Amniotic epithelial cell (primary cell): ENCODE measurements around the gene CRTC1.

ENCODE experiments used
- DNase-seq: peaks from one replicate; pipeline ENCODE4 v3.0.0-alpha.2; 2010; ENCODE audit warnings: low read depth

The CRTC1 gene

DNA sequence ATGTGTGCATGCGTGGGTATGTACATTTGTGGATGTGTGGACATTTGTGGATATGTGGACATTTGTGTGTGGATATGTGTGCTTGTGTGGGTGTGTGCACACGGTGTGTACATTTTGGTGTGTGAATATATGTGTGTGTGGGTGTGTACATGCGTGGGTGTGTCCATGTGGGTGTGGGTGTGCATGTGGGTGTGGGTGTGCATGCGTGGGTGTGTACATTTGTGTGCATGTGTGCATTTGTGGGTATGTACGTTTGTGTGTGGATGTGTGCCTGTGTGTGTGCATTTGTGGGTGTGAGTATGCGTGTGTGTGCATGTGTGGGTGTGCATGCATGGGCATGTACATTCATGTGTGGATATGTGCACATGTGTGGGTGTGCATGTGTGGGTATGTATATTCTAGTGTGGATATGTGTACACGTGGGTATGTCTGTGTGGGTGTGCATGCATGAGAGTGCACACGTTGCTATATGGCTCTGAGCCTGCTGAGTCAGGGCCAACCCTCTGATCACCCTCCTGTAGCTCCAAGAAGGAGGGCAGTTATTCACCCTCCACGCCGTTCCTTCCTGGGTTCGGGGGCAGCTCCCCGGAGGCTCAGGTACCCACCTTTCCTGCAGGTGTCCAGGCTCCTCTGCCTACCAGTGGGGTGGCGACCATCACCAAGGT is 87.3 kb downstream of the CRTC1 start:
- no peak for DNase-seq

DNA sequence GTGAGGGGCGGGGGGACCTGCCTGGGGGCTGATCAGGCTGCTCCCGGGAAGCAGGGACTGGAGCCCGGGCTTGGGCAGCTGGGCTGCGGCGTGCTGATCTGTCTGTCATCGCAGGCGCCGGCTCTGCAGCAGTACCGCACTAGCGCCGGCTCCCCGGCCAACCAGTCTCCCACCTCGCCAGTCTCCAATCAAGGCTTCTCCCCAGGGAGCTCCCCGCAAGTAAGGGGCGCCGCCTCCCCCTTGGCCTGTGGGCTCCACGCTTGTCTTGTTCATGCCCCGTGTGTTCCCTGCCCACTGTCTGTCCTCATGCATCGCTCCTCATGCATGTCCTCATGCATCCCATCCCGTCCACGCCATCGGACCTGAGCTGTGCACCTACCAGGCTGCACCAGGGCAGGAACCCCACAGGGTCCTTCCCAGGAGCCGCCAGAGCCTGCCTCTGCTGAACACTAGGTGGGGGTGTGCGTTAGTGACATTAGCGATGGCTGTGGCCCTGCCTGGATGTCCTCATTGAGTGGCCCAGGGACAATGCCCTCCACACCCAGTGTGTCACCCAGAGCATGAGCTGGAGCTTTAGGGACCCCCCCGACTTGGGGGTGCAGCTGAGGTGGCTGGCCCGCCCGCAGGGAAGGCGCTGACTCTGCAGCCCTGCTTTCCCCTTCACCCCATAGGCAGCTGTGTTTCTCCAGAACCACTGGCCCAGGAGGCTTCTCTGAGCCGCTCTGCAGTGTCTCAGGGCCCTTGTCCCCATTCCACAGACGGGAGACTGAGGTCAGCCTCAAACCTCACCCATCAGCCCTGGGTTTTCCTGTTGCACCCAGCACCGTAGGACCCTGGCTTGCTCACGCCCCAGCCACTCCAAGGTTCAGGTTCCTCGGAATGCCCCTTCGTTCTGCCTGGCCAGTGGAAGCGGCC is 88.1 kb downstream of the CRTC1 start:
- DNase-seq = no peak

DNA sequence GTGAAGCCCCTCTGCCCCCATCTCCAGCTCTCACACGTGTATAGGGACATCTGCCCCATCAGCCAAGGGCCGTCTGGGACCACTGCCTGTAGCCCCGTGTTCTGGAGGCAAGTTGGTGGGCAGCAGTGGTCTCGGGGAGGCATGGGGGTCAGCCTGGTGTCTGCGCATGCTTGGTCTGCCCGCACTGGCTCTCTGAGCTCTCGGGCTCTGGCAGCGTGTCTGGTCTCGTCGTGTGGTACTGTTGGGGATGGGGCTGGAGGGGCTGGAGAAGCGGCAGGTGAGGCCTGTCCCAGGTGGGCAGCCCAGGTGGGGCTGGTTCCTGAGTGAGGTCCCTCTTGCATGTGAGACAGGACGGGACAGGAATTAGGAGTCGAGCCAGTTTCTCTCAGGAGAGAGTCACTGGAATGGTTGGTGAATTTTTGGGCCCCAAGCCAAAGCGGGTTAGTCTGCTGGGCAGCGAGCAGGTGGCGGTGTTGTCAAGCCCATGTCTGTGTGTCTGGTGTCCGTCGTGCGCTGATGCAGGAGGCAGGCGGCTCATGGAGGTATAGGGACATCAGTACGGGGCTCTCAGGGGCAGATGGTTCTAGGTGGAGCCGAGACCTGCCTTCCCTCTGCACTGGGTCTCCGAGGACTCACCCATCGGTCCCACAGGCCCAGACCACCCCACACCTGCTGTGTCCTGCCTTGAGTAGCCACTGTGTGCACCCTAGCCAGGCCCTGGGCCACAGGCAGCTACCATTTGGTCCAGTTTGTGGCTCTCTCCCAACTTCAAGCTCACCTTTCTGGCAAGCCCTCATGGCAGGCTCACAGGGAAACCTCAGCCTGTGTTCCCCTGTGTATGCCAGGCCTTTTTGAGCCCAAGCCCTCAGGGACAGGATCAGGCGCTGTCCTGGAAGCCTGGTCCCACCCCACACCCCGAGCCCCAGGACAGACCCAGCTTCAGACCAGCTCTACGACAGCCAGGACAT is 89.4 kb downstream of the CRTC1 start:
- no peak for DNase-seq

DNA sequence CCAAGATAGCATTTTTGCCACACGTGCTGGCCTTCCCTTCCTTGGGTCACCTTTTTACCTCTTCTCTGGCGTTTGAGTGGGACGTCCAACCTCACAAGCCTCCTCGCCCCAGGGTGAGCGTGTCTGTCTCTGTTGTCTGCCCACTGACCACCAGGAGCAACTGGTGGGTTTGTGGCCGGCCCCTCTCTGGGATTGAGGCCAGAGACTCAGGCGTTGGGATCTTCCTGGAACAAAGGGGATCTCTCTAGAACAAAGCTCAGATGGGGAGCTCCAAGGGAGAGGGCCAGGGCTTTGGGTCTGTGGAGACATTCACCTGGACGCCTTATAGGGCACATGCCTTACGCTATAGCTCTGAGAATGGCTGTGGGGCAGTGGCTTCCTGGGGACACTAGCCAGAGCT is 90.2 kb downstream of the CRTC1 start:
- DNase-seq = no peak

DNA sequence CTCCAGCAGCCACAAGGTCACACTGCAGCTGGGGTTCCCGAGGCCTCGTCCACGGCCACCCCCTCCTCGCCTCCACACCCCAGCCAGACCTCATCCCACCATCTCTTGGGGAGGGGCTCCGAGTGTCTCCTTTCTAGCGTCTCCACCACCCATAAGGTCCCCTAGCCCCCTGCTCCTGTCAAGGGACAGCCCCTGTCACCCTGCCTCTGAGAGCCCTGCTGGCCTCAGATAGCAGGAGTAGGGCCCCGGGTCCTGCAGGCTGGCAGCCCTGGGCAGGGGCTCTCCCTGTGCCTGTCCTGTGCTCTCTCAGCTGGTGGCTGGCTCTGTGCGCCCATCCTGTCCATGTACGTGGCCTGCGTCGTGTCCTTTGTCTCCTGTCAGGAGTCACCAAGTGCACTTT is 90.6 kb downstream of the CRTC1 start:
- no peak for DNase-seq

DNA sequence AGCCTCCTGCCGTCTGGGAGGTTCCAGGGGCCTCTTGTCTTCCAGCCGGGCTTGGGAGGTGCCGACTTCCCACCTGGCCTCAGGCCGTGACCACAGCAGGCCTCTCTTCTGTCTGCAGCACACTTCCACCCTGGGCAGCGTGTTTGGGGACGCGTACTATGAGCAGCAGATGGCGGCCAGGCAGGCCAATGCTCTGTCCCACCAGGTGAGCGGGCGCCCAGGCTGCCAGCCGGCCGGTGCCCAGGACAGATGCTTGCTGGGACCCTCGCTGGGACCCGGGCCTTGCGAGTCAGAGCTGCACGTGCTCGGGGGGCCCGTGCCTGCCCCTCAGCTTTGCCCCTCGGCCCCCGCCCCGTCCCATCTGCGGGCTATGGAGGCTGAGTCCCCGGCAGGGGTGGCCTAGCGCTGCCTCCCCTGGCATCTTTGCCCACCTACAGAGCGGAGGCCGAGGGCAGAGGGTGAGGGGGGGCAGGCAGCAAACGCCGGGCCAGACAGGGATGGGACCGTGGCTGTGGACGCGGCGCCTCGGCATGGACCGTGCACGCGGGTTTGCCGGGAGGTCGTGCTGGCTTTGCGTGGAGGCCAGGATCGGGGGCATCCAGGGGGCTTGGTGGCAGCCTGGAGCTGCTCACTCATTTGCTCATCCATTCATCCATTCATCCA is 91.4 kb downstream of the CRTC1 start:
- no peak for DNase-seq

DNA sequence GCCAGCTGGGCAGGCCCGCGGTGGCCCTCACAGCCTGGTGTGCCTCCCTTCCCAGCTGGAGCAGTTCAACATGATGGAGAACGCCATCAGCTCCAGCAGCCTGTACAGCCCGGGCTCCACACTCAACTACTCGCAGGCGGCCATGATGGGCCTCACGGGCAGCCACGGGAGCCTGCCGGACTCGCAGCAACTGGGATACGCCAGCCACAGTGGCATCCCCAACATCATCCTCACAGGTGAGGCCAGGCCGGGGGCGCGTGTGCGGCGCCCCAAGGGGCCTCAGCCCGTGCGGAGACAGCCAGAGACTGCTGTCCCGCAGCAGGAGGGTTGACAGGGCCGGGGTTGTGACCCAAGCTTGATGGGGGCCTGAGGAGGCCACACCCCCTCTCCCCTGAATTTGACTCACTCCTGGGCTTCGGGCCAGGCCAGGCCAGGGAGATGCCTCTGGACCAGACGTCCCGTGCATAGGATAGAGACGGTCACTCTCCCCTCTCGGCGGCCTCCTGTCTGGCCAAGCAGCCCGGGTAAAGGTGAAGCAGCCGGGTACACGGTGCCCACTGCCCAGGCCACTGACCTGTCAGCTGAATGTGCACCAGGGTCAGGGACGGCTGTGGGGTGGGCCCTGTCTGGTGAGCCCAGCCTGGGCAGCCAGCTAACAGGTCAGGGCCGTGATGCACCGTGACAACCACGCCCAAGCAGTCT is 92.3 kb downstream of the CRTC1 start:
- DNase-seq = peak; percentile 38

DNA sequence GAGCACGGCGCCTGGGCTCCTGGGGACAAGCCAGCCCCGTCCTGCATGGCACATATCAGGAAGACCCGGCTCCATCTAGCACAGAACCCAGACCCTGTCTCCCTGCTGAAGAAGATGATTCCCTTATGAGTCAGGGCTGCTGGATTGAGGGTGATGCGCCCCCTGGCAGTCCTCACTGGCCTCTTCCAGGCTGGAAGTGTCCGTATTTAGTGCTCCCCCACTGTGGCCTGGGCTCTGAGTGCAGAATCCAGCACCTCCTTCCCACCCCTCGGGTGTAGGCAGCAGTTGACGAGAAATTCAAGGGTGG is 92.8 kb downstream of the CRTC1 start:
- peak; percentile 57 for DNase-seq

DNA sequence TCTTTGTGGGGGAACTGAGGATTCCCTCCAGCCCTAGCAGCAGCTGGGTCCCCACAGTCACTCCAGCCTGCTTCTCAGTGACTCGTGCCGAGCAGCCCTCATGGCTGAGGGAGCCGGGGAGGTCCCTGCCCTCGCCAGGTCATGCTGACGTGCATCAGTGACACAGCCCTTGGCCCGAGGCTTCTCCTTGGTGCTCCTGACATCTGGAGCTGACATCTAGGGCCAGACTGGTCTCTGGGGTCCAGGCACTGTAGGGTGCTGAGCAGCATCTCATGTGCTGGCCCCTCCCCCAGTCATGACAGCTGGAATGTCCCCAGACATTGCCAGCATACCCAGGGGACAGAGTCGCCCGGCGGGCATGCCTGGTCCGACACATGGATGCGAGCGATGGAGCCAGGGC is 93.3 kb downstream of the CRTC1 start:
- DNase-seq = no peak

DNA sequence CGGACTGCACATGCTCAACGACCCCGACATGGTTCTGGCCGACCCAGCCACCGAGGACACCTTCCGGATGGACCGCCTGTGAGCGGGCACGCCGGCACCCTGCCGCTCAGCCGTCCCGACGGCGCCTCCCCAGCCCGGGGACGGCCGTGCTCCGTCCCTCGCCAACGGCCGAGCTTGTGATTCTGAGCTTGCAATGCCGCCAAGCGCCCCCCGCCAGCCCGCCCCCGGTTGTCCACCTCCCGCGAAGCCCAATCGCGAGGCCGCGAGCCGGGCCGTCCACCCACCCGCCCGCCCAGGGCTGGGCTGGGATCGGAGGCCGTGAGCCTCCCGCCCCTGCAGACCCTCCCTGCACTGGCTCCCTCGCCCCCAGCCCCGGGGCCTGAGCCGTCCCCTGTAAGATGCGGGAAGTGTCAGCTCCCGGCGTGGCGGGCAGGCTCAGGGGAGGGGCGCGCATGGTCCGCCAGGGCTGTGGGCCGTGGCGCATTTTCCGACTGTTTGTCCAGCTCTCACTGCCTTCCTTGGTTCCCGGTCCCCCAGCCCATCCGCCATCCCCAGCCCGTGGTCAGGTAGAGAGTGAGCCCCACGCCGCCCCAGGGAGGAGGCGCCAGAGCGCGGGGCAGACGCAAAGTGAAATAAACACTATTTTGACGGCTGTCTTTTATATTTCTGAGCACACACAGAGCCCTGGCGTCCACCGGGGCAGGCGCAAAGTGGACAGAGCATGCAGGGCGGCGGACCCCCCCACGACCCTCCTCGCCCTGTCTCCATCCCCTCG is 94.0 kb downstream of the CRTC1 start:
- DNase-seq = no peak

DNA sequence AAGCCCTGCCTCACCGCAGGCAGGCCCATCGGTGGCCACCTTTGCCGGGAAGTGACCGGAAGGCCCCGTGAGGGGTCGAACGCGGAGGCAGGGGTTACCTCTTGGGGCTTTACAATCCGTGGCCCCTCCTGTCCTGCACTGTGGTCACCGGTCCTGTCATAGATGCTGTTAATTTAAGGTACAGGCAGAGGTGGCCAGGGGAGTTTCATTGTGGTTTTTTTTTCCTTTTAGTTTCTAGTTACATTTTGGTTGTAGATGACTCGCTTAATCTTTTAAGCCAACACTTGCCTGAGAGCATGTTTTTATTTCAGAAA is 94.6 kb downstream of the CRTC1 start:
- DNase-seq = no peak

DNA sequence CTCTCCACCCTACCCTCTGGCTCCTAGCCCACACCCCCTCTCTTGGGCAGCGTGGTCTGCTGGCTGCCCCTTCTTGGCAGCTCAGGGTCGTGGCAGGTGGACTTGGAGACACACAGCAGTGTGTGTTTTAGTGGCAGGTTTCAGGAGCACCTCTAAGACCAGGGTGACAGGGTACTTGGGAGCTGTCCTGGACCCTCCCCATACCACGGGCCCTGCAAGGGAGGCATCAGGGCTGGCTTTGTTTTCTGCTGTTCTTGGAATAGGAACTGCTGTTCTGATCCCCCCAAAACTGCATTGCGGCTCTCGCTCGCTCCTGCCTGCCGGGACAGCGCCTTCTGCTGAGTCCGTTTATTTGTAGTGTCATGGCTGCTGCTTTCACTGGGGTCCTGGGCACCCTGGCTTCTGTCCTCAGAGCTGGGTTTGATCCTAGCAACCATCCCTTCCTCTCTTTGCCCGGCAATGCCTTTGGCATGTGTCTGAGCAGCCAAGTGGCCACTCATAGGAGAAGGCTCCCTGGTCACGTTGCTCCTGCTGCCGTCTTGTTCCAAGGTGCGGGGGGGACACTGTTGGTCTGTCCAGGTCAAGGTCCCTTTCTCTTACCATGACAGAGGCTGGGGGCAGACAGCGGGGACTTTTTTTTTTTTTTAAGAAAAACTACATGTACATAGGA is 95.5 kb downstream of the CRTC1 start:
- no peak for DNase-seq

DNA sequence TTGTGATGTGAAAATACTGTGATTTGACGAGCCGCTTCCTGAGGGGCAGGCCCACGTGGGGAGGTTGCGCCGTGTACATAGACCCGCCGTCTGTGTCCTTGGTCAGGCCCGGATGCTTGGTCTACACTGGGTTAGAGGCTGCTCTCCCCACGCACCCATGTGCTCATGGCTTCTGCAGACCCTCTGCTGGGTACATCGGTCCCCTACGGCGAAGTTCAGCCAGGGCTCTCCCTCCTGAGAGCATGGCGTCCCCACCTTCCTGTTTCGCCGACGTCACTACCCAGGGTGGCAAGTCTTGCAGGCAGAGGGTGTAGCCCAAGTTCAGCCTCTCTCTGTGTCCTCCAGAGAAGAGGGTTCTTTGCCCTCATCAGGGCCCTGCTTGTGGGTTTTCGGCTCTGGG is 96.6 kb downstream of the CRTC1 start:
- no peak for DNase-seq

DNA sequence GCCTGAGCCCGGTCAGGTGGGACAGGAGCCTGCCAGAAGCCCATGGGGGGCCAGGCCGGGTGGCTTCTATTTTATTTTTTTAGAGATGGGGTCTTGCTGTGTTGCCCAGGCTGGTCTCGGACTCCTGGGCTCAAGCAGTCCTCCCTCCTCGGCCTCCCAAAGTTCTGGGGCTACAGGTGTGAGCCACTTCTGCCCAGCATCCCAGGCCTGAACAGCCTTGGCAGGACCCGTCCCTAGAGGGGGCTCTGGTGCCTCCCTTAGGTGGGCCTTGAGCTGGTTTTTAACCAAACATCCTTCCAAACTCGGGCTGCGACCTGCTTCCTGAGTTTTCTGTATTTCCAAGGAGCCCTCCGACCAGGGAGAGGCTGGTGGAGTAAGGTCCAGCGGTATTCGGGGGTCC is 97.2 kb downstream of the CRTC1 start:
- DNase-seq = no peak

DNA sequence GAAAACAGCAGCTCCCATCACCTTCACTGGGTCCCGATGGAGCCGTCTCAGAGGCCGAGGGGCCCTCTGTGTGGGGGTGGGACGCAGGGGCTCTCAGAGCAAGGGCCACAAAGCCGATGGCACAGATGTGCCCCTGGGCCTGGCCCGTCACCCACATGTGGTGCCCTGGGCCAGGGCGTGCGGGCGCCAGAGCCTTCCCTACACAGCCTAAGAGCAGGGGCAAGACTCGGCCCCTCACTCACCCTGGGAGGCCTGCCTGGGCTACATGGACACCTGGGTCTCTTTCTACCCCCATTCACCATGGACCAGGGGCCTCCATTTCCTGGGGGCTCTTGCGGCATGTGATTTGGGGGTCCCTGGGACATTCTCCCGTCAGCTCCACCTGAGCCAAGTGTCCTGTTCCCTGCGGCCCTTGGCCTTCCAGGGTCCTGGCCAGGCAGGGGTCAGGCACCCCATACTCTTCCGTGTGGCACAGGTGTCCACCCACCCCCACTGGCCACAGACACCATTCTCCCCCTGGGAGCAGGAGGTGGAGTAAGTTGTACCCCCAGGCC is 97.6 kb downstream of the CRTC1 start:
- DNase-seq = no peak

DNA sequence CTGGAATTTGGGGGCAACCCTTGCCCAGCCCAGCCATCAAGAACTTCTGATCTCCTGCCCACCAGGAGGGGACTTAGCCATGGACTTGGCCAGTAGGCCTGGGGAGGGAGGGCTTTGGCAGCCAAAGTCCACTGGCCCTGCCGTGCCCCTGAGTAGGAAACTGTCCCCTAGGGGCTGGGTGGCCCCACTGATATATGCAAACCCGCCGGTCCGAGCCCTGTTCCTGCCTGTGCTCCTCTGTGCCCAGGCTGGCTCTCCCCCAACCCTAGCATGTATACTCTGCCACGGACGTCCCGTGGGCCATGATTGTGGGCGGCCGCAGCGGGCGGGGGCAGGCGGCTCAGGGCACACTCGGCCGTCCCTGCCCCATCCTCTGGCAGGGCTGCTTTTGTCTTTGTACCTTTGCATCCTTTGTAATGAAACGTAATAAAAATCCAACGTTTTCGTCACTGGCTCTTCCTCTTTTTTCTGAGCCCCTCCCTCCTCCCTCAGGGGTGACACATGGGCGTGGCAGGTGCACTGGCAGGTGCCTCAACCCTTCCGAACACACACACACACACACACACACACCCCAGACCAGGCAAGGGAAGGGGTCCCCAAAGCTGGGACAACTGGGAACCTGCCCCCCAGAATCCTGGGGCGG is 98.5 kb downstream of the CRTC1 start:
- DNase-seq = no peak

DNA sequence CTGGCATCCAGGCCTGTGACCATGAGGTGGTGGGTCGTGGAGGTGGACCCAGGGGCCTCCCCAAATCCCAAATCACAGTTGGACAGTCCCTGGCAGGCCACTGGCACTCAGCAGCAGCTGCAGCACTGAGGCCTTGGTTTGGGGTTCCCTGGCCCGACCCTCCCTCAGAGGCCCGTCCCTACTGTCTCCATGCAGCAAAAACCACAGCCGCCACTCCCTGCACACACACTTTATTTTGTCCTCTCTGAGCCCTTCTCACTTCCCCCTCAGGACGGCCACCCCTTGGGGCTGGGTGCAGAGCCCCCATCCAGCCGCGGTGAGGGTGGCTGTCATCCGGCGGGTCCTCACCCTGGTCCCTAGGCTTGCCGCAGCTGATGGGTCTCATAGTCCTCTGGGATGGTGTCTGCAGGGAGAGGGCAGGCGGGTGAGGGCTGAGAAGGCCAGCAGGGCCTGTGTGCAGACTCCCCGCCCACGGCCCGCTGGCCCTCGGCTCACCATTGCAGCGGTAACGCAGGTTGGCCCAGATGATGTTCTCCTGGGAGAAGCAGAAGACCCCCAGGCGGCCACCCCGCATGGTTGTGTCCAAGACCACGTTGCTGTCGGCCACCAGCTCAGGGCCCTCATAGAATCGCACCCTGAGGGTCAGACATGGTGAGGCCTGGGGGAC is 99.2 kb downstream of the CRTC1 start:
- DNase-seq = no peak

DNA sequence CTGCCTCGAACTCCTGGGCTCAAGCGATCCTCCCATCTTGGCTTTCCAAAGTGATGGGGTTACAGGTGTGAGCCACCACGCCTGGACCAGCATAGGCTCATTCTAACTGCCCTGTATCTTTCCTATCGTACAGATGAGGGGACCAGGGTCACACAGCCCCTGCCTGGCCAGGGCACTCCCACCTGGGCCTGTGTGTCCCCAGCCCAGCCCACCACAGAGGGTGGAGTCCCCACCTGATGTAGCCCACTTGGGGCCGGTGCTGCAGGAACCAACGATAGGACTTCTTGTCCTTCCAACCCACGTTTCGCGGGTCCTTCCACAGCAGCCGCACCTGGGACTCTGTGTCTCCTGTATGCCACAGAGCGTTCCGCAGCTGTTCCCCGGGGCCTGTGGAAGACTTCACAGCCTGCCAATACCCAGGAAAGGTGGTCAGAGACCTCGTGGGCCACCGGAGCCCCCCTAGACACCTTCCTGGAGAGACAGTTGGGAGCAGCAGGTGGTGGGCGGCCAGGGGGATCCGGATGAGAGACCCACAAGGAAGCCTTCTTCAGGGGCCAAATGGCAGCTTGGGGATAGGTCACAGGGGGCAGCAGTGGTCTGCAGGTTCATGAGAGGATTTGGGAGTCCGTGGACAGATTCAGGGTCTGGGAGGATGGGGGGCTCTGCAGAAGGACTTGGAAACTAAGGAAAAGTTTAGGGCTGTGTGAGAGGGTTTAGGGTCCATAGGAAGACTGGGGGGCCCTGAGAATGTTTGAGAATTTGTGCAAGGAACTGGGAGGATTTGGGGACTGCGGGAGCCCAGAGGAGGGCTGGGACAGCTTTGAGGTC is 100.7 kb downstream of the CRTC1 start:
- DNase-seq = no peak
